Skin of body (tissue), 2 donors: Measurements from ENCODE around the gene CDHR3. TPM values are rescaled to one million over a fixed set of nuclear protein-coding genes. Genes with fewer than 3 reads are reported as not detected.

ENCODE experiments used
- DNase-seq: peaks from one replicate; lab custom pipeline; 2025; lab: John Stamatoyannopoulos, UW
- total RNA-seq: library from RNA; depleted of rRNA; stranded (reverse); fragments of >200 nt; gene quantifications from one replicate; pipeline ENCODE4 v1.2.3, GENCODE V29; 2014

The CDHR3 gene
- total RNA-seq, 1 donor from 2014 or later, result 7.9 TPM

GRCh38 chr7:106026101-106026500 is 63.0 kb downstream of the CDHR3 start:
- DNase-seq, result no peak

DNA sequence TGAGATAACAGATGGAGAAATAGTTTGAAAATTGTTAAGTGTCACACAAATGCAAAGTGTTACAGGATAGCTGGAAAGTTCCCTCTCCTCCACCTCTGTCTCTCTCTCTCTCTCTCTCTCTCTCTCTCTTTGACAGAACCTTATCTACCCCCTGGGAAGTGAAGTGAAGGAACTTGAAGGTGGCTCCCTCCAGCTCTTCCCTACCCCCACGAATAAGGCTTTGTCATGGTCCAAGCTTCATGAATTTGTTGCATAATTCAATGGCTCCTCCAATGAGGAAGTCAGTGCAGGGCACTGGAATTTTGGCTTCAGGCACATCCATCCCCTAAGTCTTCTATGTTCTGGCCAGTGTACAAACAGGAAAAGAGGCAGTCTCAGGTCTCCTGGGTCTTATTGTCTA is 66.4 kb downstream of the CDHR3 start:
- DNase-seq, result no peak

GRCh38 chr7:106029941-106030340 is 66.9 kb downstream of the CDHR3 start:
- no peak for DNase-seq

DNA sequence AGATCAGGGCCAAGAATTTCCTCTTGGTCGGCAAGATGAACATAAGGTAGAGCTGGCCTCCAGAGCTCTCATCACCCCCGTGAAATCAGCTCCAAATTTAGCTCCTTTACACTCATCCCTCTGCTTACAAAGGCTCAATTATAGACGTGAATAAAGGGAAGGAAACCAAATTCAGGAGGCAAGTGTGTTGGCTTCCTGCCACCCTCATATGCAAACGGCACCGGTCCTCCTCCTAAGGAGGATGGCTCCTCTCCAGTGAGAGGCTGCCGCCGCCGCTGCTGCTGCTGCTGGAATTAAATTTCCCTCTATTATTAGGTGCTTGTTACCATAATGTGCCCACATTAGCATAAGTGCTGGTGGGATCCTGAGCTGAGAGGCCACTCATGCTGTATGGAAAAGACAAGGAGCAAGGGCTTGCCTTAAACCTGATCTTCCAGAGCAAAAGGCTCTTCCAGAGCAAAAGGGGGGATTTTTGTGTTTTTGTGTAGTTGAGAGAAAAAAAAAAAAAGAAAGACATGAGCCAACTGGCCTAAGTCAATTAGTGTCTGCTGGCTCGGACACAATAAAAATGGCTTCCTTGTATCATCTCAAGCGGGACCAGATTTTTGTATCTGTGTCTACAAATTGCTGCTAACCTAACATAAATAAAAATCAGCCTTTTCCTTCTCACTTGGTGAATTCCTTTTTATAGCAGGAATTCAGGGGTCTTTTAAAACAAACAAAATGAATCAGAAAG is 68.4 kb downstream of the CDHR3 start:
- DNase-seq, result peak; percentile 14

DNA sequence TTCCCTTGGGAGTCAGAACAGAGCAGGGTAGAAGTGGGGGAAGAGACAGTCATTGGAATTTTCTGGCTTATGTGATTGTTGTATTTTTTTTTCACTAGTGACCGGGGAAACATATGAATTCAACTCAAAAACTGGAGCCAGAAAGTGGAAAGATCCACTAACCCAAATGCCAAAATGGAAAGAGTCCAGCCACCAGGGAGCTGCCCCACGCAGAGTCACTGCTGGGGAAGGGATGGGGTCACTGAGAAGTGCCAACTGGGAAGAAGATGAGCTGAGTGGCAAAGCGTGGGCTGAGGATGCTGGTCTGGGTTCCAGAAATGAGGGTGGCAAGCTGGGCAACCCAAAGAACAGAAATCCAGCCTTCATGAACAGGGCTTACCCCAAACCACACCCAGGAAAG is 69.2 kb downstream of the CDHR3 start:
- no peak for DNase-seq

- no peak for DNase-seq
Observed at GRCh38 chr7:106033735-106034134, 70.7 kb downstream of the CDHR3 start.

- no peak for DNase-seq
Observed at GRCh38 chr7:106034383-106034782, 71.3 kb downstream of the CDHR3 start.

DNA sequence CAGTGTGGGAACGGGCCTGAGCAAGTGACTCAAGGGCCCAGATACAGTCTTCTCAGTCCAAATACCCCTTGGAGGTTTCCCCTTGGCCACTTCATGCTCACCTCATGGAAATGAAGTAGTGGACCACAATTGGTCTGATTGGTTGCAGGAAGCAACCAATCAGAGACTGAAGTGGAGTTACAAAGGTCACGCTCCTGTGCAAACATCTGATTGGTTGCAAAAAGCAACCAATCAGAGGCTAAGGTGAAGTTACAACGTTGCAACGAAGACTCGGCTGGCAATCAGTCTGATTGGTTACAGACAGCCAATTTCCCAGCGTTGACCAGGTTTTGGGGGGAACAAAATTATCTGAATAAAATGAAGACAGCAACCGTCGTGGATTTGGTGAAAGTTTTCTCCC is 72.5 kb downstream of the CDHR3 start:
- DNase-seq, result no peak

DNA sequence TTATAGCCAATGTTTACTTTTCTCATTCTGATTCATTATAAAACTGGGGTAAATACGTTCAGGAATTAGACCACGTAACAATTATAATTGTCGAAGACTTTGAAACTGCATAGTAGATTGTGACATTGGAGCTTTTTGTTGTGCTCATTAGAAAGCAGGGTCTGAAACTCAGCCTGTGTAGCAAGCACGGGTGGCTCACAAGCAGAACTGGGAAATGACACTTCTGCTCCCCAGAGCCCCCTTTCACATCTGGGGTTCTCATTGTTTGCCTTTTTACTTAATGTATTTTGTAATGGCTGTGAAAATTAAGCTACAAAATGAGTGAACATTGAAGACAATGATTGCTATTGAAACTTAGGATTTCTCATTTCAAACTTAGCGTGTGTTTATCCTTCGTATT is 72.9 kb downstream of the CDHR3 start:
- DNase-seq, result no peak

DNA sequence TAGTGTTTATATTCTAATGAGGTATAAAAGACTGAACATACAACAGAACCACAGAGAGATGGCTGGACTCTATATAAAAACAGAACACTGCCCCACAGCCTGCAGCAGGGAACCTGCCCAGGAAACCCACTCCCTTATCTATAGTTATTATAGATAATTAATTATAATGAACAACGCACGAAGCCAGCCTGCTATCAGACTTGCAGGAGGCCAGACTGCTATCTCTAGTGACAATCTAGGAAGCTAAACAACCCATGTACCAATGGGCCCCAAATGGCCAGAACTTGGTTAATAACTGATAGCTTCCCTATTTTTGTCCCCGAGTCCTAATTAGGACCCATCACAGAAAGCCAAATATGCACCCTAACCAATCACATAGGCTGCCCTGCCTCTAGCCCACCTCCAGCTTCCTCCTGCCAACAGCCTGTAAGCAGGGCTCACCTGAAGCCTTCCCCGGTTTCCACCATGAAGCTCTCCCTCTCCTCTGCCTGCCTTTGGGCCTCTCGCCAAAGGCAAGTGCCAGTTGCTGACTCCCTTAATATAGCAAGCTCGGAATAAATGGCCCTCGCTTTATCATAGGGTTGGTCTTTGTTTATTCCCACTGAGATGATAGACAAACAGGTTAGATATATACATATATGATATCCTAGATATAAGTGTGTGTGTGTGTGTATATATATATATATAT is 74.6 kb downstream of the CDHR3 start:
- no peak for DNase-seq

DNA sequence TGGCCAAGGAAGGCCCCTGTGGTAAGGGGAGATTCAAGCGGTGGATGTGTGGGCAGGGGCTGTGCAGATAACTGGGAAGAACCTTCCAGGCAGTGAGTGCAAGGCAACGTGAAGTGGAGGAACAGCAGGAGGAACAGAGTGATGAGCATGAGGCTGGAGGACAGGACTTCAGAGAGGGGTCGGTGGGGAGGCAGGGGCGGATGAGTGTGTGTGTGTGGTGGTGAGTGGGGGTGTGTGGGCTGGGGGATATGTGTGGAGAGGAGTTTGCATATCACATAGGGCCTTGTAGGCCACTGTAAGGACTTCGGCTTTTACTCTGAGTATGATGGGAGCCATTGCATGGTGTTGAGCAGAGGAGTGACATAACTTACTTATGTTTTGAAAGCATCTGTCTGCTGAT is 75.2 kb downstream of the CDHR3 start:
- no peak for DNase-seq

GRCh38 chr7:106038916-106039315 is 75.9 kb downstream of the CDHR3 start:
- DNase-seq, result no peak

- peak; percentile 73 for DNase-seq
Observed at GRCh38 chr7:106039486-106040060, 76.5 kb downstream of the CDHR3 start.

- no peak for DNase-seq
Observed at GRCh38 chr7:106041140-106041717, 78.2 kb downstream of the CDHR3 start.

DNA sequence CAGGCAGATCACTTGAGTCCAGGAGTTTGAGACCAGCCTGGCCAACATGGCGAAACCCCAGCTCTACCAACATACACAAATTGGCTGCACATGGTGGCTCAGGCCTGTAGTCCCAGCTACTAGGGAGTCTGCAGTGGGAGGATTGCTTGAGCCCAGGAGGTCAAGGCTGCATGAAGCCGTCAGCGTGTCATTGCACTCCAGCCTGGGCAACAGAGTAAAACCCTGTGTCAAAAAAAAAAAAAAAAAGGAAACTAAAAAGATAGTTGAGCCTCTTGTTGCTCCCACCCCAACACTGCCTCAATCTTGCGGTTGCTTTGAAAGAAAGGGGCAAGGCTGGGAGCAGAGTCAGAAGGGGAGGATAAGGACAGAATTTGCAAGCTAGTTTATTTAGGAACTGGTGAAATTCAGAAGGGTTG is 79.1 kb downstream of the CDHR3 start:
- DNase-seq, result no peak

DNA sequence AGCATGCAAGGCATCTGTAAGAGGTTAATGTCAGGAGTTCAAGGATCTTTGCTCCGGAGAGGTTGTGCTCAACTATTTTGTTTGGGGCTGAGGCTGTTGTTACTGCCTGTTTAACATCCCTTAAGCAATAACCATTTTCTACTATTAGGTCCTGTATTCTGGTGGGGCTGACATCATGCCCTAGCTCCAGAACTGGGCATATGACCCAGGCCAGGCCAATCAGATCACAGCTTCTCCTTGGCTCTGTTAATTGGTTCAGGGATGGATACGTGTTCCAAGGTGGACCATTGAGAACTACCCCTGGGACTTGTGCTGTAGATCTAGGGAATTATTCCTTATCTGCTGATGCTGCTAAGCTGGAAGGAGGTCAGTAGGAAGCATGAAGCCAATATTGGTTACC is 82.1 kb downstream of the CDHR3 start:
- no peak for DNase-seq

GRCh38 chr7:106045586-106045985 is 82.5 kb downstream of the CDHR3 start:
- no peak for DNase-seq

DNA sequence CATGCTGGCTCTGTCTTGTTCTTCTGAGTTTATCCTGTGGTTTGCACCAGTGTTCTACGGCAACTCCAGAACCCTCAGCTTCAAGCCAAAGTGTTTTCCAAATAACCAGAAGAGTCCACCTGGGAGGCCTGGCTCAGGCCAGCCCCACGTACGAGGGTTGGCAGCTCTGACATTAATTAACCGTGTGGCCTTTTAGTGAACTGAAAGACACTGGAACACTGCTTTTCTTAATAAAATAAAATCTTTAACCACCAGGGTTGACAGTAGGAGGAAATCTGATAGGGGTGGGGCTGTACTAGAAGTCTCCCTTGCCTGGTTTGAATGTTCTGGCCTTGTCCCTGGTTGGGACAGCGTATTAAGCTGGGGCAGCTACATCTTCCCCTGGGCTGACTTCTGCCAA is 84.1 kb downstream of the CDHR3 start:
- DNase-seq, result no peak

GRCh38 chr7:106047818-106048705 is 85.0 kb downstream of the CDHR3 start:
- no peak for DNase-seq

DNA sequence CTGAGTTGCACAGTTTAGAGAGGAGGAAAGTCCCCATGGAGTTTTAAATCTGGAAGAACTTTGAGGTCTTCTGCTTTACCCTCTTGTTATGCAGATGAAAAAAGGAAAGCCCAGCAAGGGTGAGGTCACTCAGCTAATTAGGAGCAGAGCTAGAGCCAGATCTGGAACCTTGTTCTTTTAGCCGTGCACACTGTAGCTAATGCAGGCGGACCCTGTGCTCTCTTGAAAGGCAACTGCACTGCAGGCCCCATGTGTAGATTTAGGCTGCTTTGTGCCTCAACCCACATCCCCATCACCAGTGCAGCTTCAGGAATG is 85.6 kb downstream of the CDHR3 start:
- no peak for DNase-seq

DNA sequence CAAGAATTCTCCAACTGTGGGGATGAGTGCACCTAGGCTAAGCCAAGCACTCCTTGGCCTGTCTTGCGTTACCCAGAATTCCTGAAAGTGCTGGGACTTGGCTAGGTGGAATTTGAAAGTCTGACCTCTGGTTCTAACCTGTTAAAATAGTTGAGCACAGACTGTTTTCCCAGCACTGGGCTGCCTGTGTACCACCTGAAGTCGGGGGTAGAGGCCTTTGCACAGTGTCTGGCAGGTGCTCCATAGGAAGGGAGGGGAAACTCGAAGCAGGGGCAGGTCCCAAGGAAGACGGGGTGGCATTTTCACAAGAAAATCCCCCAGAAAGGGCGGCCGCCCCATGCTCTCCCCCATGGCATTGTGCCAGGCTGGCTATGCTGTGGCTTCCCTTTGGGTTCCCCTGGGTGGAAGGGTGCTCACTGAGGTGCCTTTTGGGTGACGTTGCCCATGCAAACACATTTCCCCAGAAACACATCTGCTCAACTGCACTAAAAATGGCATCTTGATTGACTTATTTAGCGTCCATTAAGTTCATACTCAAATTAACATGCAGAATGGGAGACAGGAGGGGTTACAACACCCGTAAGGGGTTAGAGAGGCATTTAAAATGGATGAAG is 86.2 kb downstream of the CDHR3 start:
- DNase-seq, result peak; percentile 58
